ENCODE measurements around the gene HSD17B3. TPM values are rescaled to one million over a fixed set of nuclear protein-coding genes. Genes with fewer than 3 reads are reported as not detected.

The HSD17B3 gene
- total RNA-seq, 2 donors from 2014 or later: 0.55 to 126 TPM

DNA sequence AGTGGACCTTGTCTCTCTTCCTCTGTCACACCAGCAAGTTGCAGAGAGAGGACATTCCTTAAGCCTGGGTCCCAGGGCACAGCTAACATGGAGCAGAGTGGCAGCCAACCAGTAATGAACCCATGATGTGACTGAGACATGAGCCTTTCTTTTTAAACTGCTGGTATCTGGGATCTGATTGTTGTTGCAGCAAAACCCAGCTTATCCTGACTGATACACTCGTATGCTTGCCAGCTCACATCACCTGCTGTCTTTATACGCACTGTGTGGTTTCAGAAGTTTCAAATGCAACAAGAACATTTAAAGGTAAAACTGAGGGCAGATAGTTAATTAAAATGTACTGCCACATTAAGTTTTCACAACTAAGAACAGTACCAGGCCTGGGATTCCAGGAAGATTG is 97.1 kb downstream of the HSD17B3 start:
- no peaks in the 10 kb centered on the region for H3K36me3 ChIP-seq
- H3K27ac ChIP-seq: no peak overlapping the region
- no peaks in the 10 kb centered on the region for H3K9me3 ChIP-seq
- H3K27me3 ChIP-seq (replicated peaks; ENCODE audit: insufficient read depth): no peaks in the 10 kb centered on the region
- TF ChIP-seq, protein P1, sequence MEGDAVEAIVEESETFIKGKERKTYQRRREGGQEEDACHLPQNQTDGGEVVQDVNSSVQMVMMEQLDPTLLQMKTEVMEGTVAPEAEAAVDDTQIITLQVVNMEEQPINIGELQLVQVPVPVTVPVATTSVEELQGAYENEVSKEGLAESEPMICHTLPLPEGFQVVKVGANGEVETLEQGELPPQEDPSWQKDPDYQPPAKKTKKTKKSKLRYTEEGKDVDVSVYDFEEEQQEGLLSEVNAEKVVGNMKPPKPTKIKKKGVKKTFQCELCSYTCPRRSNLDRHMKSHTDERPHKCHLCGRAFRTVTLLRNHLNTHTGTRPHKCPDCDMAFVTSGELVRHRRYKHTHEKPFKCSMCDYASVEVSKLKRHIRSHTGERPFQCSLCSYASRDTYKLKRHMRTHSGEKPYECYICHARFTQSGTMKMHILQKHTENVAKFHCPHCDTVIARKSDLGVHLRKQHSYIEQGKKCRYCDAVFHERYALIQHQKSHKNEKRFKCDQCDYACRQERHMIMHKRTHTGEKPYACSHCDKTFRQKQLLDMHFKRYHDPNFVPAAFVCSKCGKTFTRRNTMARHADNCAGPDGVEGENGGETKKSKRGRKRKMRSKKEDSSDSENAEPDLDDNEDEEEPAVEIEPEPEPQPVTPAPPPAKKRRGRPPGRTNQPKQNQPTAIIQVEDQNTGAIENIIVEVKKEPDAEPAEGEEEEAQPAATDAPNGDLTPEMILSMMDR (IDR thresholded peaks at IDR 0.05): no peak
- no peak for TF ChIP-seq POLR2AphosphoS5 (IDR thresholded peaks at IDR 0.05)
- no peak for TF ChIP-seq POLR2A (IDR thresholded peaks at IDR 0.05)
- 90% methylated on average over 2 of the region's 2 CpGs for WGBS
- intact Hi-C loops (cut with DNase I): no loop called here
- H3K4me1 ChIP-seq (replicated peaks): no peaks in the 10 kb centered on the region
- H3K4me3 ChIP-seq: no peak overlapping the region
- DNase-seq (ENCODE audit: low spot score): no peak

DNA sequence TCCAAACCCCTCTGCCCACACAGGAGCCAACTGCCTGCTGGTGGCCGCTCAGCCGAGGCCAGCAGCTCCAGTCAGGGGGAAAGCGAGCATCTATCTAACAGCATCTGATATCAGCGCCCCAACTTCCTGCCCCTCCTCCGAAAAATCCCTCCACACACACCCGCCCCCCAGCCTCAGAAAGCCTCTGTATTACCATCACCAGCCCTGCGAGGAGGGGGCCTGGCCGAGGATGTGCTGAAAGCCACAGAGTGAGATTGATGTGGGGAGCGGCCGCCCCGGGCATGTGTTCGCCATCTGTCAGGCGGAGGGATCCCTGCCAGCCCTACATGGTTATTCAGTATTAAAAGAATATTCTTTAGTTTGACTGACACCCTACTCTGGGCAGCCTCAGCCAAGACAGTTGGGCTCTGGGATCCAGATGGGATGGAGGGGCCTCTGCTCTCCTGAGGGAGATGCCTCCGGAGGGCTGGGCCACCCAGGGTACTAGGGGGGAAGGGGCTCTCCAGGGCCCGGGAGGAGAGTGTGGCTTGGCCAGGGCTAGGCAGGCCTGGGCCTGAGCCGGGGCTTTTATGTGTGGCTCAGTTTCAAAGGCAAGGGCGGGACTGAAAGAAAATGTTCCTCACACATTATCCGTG is 98.0 kb downstream of the HSD17B3 start:
- DNase-seq (ENCODE audit: low spot score): no peak
- WGBS: 32% methylated on average over 18 of the region's 18 CpGs
- Histone ChIP-seq H3K4me3 (no peak overlapping the region), H3K27me3 (replicated peaks; ENCODE audit: insufficient read depth) (no peaks in the 10 kb centered on the region), H3K27ac (no peak overlapping the region), H3K36me3 (no peaks in the 10 kb centered on the region), H3K4me1 (replicated peaks) (no peaks in the 10 kb centered on the region), H3K9me3 (no peaks in the 10 kb centered on the region)
- no peak for TF ChIP-seq POLR2AphosphoS5 (IDR thresholded peaks at IDR 0.05)
- TF ChIP-seq, protein P1 (IDR thresholded peaks at IDR 0.05): no peak
- TF ChIP-seq POLR2A (IDR thresholded peaks at IDR 0.05): no peak
- intact Hi-C loops (cut with DNase I): no loop called here

DNA sequence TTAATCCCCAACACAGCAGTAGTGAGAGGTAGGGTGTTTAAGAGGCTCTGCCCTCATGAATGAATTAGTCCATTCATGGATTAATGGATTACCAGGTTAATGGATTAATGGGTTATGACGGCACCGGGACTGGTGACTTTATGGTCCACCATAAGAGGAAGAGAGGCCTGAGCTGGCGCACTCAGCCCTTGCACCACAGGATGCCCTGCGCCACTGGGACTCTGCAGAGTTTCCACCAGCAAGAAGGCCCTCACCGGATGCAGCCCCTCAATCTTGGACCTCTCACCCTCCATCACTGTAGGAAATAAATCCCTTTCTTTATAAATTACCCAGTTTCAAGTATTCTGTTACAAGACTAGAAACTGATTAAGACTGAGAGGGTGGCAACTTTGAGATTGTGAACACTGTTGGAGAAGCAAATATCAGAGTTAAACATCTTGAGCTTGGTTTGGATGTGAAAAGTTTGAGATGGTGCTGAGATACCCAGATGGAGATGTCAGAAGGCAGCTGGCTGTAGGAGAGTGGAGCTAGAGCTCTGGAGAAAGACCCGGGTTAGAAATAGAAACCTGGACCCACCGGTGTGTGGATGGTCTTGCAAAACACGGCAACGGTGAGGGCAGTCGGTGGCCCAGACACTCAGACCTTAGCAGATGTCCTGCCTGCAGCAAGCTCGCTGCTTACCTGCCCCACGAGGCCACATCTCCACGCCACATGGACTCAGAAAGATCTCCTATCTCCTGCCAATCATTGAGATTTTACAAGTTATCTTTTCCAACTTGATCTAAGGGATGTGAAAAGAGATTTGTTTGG is 98.8 kb downstream of the HSD17B3 start:
- no peak overlapping the region for H3K27ac ChIP-seq
- no peaks in the 10 kb centered on the region for H3K4me1 ChIP-seq (replicated peaks)
- no peaks in the 10 kb centered on the region for H3K9me3 ChIP-seq
- H3K36me3 ChIP-seq: no peaks in the 10 kb centered on the region
- intact Hi-C loops (cut with DNase I): no loop called here
- TF ChIP-seq, protein P1 (IDR thresholded peaks at IDR 0.05): no peak
- no peak for TF ChIP-seq POLR2A (IDR thresholded peaks at IDR 0.05)
- TF ChIP-seq POLR2AphosphoS5 (IDR thresholded peaks at IDR 0.05): no peak
- H3K4me3 ChIP-seq: no peak overlapping the region
- H3K27me3 ChIP-seq (replicated peaks; ENCODE audit: insufficient read depth): no peaks in the 10 kb centered on the region
- WGBS: 92% methylated on average over 13 of the region's 13 CpGs
- DNase-seq (ENCODE audit: low spot score): no peak

DNA sequence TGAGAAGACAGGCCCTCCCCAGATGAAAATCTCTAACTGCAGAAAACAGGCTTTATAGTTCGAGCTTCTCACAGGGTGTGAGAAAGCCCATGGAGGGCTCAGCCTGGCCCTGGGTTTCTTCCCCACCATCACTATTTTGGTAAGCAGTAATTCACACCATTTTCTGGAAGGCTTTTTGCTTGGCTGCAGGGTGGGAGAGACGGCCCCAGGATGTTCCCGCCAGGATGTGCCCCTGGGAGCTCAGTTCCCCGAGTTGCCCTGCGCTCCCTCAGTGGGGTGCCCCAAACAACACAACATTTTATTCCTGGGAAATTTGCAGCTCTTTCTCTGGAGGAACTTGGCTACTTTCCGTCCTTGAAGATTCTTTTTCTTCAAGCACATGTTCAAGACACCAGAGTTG is 100.8 kb downstream of the HSD17B3 start:
- no peaks in the 10 kb centered on the region for H3K27me3 ChIP-seq (replicated peaks; ENCODE audit: insufficient read depth)
- H3K9me3 ChIP-seq: no peaks in the 10 kb centered on the region
- no peak for TF ChIP-seq POLR2A (IDR thresholded peaks at IDR 0.05)
- WGBS: 84% methylated on average over 6 of the region's 6 CpGs
- no peaks in the 10 kb centered on the region for H3K36me3 ChIP-seq
- DNase-seq (ENCODE audit: low spot score): no peak
- H3K27ac ChIP-seq: no peak overlapping the region
- H3K4me1 ChIP-seq (replicated peaks): no peaks in the 10 kb centered on the region
- intact Hi-C loops (cut with DNase I): no loop called here
- no peak overlapping the region for H3K4me3 ChIP-seq

DNA sequence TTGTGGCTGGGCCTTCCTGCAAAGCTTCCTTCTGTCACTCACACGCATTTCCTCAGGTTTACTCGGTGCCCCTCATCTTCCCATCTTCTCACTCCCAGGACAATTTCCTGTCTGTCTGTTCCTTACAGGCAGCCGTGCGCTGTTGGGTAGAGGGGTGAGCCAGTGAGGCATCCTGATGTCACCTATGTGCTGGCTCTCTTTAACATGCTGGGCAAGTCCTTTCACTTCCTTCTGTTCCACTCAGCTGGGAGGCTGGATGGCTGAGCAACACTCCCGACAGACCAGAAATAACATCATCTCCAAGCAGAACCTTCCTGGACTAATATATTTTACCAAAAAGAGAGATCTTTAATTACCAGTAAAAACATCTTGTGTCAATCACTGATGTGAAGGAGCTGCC is 103.0 kb downstream of the HSD17B3 start:
- Histone ChIP-seq H3K4me1 (replicated peaks) (no peaks in the 10 kb centered on the region), H3K27me3 (replicated peaks; ENCODE audit: insufficient read depth) (no peaks in the 10 kb centered on the region), H3K36me3 (no peaks in the 10 kb centered on the region), H3K27ac (no peak overlapping the region), H3K4me3 (no peak overlapping the region), H3K9me3 (no peaks in the 10 kb centered on the region)
- TF ChIP-seq POLR2A (IDR thresholded peaks at IDR 0.05): no peak
- TF ChIP-seq POLR2AphosphoS5 (IDR thresholded peaks at IDR 0.05): no peak
- TF ChIP-seq, protein P1 (IDR thresholded peaks at IDR 0.05): no peak
- intact Hi-C loops (cut with DNase I): loop anchor here (5.0 kb wide), 1 partner anchor 482 kb away; no protein-coding TSS in a partner anchor
- no peak for DNase-seq (ENCODE audit: low spot score)
- WGBS: 83% methylated on average over 5 of the region's 5 CpGs
